ENCODE data around the gene PLA2G2D.

The PLA2G2D gene

DNA sequence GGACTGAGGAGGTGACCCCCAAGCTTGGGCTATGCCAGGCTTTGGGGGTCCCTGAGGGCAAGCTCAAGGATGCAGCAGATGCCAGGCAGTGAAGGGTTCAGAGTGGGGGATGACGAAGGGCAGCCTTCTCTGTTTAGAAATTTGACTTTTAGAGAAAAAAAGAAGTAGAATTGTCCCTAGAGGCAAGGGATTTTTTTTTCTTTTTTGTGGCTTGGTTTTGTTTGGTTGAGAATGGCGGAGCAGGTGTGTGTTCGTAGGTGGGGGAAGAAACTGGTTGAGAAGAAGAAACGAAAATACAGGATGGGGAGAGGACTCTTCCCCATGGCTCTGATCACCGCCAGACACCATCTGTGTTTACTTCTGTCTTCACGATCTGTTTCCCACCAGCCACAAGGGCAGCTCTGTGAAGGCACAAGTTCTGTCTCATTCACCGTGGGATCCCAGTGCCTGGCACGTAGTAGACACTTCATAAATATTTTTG lies 41.1 kb downstream of the PLA2G2D start:
- DNase-seq (ENCODE audit: low read depth) = no peak
- H3K4me3 ChIP-seq (ENCODE audit: control insufficient read depth, low read depth, low read length) = no peak overlapping the region
- TF ChIP-seq, protein P1, sequence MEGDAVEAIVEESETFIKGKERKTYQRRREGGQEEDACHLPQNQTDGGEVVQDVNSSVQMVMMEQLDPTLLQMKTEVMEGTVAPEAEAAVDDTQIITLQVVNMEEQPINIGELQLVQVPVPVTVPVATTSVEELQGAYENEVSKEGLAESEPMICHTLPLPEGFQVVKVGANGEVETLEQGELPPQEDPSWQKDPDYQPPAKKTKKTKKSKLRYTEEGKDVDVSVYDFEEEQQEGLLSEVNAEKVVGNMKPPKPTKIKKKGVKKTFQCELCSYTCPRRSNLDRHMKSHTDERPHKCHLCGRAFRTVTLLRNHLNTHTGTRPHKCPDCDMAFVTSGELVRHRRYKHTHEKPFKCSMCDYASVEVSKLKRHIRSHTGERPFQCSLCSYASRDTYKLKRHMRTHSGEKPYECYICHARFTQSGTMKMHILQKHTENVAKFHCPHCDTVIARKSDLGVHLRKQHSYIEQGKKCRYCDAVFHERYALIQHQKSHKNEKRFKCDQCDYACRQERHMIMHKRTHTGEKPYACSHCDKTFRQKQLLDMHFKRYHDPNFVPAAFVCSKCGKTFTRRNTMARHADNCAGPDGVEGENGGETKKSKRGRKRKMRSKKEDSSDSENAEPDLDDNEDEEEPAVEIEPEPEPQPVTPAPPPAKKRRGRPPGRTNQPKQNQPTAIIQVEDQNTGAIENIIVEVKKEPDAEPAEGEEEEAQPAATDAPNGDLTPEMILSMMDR (conservative IDR thresholded peaks at IDR 0.05; ENCODE audit: control insufficient read depth, insufficient read depth, low read depth, low read length) = no peak

DNA sequence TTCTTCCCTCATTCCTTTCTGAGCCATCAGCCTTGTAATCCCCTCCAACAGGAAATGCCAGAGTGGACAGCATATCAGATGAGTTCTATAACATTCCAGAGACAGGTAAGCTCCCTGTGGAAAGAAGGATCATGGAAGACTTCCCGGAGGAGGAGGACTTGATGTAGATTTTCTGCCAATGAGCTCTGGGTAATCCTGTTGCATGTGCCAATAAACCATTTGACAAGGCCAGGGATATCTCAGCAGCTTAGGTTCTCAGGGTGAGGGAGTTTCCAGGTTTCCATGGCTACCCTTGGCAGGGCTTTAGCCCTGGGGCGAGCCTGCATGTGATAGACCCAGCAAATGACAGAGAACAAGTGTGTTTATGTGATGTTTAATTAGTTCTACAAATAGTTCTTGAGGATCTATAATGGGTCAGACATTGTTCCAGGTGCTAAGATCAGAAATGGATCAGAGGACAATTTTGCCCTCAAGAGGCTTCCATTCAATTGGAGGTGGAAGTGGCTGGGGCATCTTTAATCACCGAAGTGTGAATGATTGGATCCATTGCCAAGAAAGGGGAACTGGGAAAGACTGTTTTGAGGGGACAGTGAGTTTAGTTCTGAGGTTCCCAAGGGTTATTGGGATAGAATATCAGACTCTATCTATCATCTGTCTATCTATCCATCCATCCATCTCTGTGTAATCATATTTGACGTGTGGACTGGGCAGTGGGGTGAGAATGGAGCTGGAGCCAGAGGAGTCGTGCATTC lies 42.5 kb downstream of the PLA2G2D start:
- no peak overlapping the region for H3K4me3 ChIP-seq (ENCODE audit: control insufficient read depth, low read depth, low read length)
- TF ChIP-seq, protein P1 (conservative IDR thresholded peaks at IDR 0.05; ENCODE audit: control insufficient read depth, insufficient read depth, low read depth, low read length) = no peak
- no peak for DNase-seq (ENCODE audit: low read depth)

GRCh38 chr1:20076223-20076622 lies 43.1 kb downstream of the PLA2G2D start:
- no peak overlapping the region for H3K4me3 ChIP-seq (ENCODE audit: control insufficient read depth, low read depth, low read length)
- no peak for DNase-seq (ENCODE audit: low read depth)
- TF ChIP-seq, protein P1 (conservative IDR thresholded peaks at IDR 0.05; ENCODE audit: control insufficient read depth, insufficient read depth, low read depth, low read length) = no peak

DNA sequence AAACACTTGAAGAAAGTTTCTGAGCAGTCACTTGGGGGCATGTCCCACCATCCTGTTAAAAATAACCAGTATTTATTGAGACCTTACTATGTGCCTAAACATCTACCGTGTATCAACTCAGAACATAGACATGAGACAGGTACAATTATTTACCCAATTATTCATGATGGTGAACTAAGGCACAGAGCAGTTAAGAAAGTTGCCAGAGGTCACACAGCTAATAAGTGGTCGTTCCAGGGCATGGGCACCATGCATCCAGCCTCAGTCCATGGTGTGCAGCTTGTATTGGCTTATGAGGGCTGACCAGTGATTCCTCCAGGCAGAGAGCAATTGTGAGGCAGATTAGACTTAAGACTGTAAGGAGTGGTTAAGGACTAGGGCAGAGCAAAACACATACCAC lies 44.0 kb downstream of the PLA2G2D start:
- no peak for DNase-seq (ENCODE audit: low read depth)
- no peak overlapping the region for H3K4me3 ChIP-seq (ENCODE audit: control insufficient read depth, low read depth, low read length)
- TF ChIP-seq, protein P1 (conservative IDR thresholded peaks at IDR 0.05; ENCODE audit: control insufficient read depth, insufficient read depth, low read depth, low read length) = no peak

DNA sequence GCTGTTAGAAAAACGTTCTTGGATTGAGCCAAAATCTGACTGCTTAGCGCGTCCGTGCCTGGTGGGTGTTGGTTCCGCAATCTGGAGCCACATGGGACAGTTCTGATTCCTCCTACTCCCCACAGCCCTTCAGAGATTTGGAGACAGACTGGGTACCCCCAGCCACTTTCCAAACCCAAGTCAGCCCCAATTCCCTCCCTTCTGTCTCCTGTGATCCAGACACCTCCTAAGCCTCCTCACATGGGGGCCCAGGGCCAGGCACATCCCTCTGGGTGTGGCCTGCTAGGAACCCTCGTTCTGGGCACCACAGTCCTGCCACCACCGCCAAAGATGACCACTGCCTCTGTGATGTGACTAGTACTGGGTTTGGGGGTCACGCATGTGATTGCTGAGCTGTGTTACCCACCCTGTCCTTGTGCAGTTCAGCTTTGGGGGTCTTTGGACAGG lies 44.6 kb downstream of the PLA2G2D start:
- peak; percentile 79 for DNase-seq (ENCODE audit: low read depth)
- H3K4me3 ChIP-seq (ENCODE audit: control insufficient read depth, low read depth, low read length) = no peak overlapping the region
- TF ChIP-seq, protein P1 (conservative IDR thresholded peaks at IDR 0.05; ENCODE audit: control insufficient read depth, insufficient read depth, low read depth, low read length) = no peak

DNA sequence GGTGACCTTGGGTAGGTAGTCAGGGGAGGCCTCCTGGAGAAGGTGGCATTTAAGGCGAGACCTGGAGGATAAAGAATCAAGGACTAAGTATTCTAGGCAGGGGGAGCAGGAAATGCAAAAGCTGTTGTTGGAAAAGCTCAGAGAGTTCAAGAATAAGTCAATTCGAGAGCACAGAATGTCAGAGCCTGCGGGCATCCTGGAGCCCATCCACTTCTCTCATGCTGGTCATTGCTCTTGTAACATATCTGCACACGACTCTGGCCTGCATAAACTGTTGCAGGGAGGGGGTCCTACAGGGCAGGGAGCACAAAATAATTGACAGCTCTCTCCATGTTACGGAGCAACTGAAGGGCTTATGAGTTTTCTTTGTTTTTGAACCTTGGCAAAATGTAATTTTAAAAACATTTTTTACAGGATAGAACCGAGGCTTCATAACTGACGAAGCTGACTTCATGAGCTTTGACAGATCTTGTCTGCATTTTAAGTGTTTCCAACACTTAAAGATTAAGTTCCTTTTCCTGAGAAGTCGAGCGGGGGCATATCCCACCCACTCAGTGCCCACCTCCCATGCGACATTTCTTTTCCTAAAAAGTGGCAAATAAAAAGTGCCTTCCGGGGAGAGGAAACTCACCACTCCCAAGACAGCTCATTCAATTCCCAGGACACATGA lies 45.1 kb downstream of the PLA2G2D start:
- TF ChIP-seq, protein P1 (conservative IDR thresholded peaks at IDR 0.05; ENCODE audit: control insufficient read depth, insufficient read depth, low read depth, low read length) = no peak
- no peak for DNase-seq (ENCODE audit: low read depth)

More for the DNA sequence above, 45.1 kb downstream of the PLA2G2D start:
- H3K4me3 ChIP-seq (ENCODE audit: control insufficient read depth, low read depth, low read length) = no peak overlapping the region
